RWPE2 (cell line): Measurements from ENCODE around the gene KLK12.

Source experiments
- ATAC-seq: fragments of 200-7000 bp; cut with Tn5 transposase; 3 replicates; pipeline ENCODE4 v1.9.1; 2021; ENCODE audit warnings: low read depth
- DNase-seq: peaks from one replicate; pipeline ENCODE4 v3.0.0-alpha.2; 2020; ENCODE audit warnings: low spot score
- H3K27ac ChIP-seq: fragments of 450-650 bp; 2 replicates; pipeline ENCODE4 v1.5.1; 2017; ENCODE audit warnings: mild to moderate bottlenecking; ENCODE audit not compliant: poor library complexity, severe bottlenecking
- H3K27me3 ChIP-seq: fragments of 250-450 bp; sonication (Bioruptor Pico); 2 replicates; pipeline ENCODE4 v1.5.1; 2021; ENCODE audit warnings: mild to moderate bottlenecking, moderate library complexity; ENCODE audit not compliant: insufficient read depth, poor library complexity, severe bottlenecking
- H3K36me3 ChIP-seq: fragments of 250-450 bp; sonication (Bioruptor Pico); 2 replicates; pipeline ENCODE4 v1.5.1; 2020; ENCODE audit warnings: low read depth, mild to moderate bottlenecking, moderate library complexity
- H3K4me1 ChIP-seq: fragments of 250-450 bp; sonication (Bioruptor Pico); 2 replicates; pipeline ENCODE4 v1.5.1; 2021; ENCODE audit warnings: mild to moderate bottlenecking, moderate library complexity; ENCODE audit not compliant: insufficient read depth, poor library complexity, severe bottlenecking
- H3K4me3 ChIP-seq: fragments of 250-450 bp; sonication (Bioruptor Pico); 2 replicates; pipeline ENCODE4 v1.5.1; 2021; ENCODE audit warnings: mild to moderate bottlenecking, moderate library complexity; ENCODE audit not compliant: severe bottlenecking
- H3K9me3 ChIP-seq: fragments of 250-450 bp; sonication (Bioruptor Pico); 2 replicates; pipeline ENCODE4 v1.5.1; 2021; ENCODE audit warnings: mild to moderate bottlenecking, moderate library complexity; ENCODE audit not compliant: severe bottlenecking
- CTCF ChIP-seq: fragments of 450-650 bp; IDR thresholded peaks from one replicate; pipeline ENCODE4 v1.5.1; 2017; ENCODE audit warnings: mild to moderate bottlenecking, moderate library complexity; ENCODE audit not compliant: poor library complexity, severe bottlenecking

The KLK12 gene

GRCh38 chr19:51040151-51040550 is 5.3 kb upstream of the KLK12 start:
- no peak for ATAC-seq
- Histone ChIP-seq H3K4me3 (no peak overlapping the region), H3K9me3 (no peaks in the 10 kb centered on the region), H3K4me1 (no peaks in the 10 kb centered on the region), H3K27ac (no peak overlapping the region), H3K36me3 (no peaks in the 10 kb centered on the region), H3K27me3 (no peaks in the 10 kb centered on the region)
- no peak for TF ChIP-seq CTCF
- DNase-seq, result no peak

GRCh38 chr19:51036519-51036918 is 1.7 kb upstream of the KLK12 start:
- Histone ChIP-seq H3K9me3 (no peaks in the 10 kb centered on the region), H3K27me3 (no peaks in the 10 kb centered on the region), H3K27ac (no peak overlapping the region), H3K36me3 (no peaks in the 10 kb centered on the region), H3K4me1 (no peaks in the 10 kb centered on the region), H3K4me3 (no peak overlapping the region)
- ATAC-seq (no peak), DNase-seq (no peak)
- no peak for TF ChIP-seq CTCF

DNA sequence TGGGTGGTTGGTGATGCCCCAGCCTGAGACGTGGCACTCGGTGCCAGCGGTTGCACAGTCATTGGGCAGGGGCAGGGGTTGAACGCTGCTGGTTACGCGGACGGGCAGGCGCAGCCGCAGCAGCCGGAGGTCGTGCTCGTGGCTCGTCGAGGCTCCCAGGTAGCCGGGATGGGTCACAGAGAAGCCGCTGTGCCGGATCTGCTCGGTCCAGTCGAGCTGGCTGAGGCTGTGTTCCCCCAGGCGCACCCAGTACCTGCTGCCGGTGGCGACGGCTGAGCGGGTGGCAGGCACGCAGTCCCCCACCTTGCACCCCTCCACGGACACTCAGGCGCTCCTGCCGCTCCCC is 2.9 kb downstream of the KLK12 start:
- TF ChIP-seq CTCF, result no peak
- no peak for ATAC-seq

GRCh38 chr19:51031220-51031879 is 3.5 kb downstream of the KLK12 start:
- no peak for DNase-seq
- no peak for ATAC-seq
- H3K27me3 ChIP-seq, result no peaks in the 10 kb centered on the region
- no peak overlapping the region for H3K4me3 ChIP-seq
- no peaks in the 10 kb centered on the region for H3K4me1 ChIP-seq
- no peak overlapping the region for H3K27ac ChIP-seq
- no peaks in the 10 kb centered on the region for H3K36me3 ChIP-seq
- no peak for TF ChIP-seq CTCF
- no peaks in the 10 kb centered on the region for H3K9me3 ChIP-seq

More for the DNA sequence above, 2.9 kb downstream of the KLK12 start:
- no peak overlapping the region for H3K27ac ChIP-seq
- no peaks in the 10 kb centered on the region for H3K4me1 ChIP-seq
- no peaks in the 10 kb centered on the region for H3K9me3 ChIP-seq
- H3K4me3 ChIP-seq, result no peak overlapping the region
- no peaks in the 10 kb centered on the region for H3K27me3 ChIP-seq
- DNase-seq, result no peak
- no peaks in the 10 kb centered on the region for H3K36me3 ChIP-seq

DNA sequence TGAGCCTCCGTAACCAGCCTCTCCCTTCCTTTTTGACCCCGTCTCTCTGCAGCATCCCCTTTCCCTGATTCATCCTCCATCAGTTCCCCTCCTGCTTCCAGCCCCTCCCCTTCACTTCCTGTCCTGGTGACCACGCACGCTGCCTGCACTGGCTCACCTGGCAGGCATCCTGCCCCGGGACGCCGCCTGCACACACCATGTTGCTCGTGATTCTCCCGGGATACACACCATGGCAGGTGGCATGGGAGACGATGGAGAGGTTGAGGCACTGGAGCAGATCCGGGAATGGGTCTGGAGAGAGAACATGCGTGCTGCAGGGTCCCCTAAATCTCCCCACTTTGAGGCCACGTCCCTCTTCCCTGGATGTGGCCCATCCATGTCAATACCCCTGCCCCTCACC is 4.2 kb downstream of the KLK12 start:
- ATAC-seq (no peak), DNase-seq (no peak)
- TF ChIP-seq CTCF, result no peak
- Histone ChIP-seq H3K27ac (no peak overlapping the region), H3K9me3 (no peaks in the 10 kb centered on the region), H3K36me3 (no peaks in the 10 kb centered on the region), H3K27me3 (no peaks in the 10 kb centered on the region), H3K4me1 (no peaks in the 10 kb centered on the region), H3K4me3 (no peak overlapping the region)
